Esophagus squamous epithelium (tissue), 4 donors: ENCODE measurements around the gene CCDC7.
"Not testable (repeated sequence)": the region's sequence is repeated elsewhere in the genome, so short reads cannot be mapped to it uniquely, and the experiment has no call there.

ENCODE experiments used
- CTCF ChIP-seq, 6 experiments: fragments of 450-650 bp in 4 of 6; fragments of 200-600 bp in 2 of 6; sonication (generic) in 2 of 6; IDR thresholded peaks; one replicate each; pipeline ENCODE4 v1.5.1; 2016 to 2019; ENCODE audit warnings: antibody characterized with exemption in 6 of 6, mild to moderate bottlenecking in 4 of 6, moderate library complexity in 4 of 6
- POLR2A ChIP-seq, 4 donors: fragments of 450-650 bp; IDR thresholded peaks; one replicate each; pipeline ENCODE4 v1.6.1; 2017; ENCODE audit warnings: antibody characterized with exemption in 4 of 4, mild to moderate bottlenecking in 4 of 4, moderate library complexity in 3 of 4

DNA sequence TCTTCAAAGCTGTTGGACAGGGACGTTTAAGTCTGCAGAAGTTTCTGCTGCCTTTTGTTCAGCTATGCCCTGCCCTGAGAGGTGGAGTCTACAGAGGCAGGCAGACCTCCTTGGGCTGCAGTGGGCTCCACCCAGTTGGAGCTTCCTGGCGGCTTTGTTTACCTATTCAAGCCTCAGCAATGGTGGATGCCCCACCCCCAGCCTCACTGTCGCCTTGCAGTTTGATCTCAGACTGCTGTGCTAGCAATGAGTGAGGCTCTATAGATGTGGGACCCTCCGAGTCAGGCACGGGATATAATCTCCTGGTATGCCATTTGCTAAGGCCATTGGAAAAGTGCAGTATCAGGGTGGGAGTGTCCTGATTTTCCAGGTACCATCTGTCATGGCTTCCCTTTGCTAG lies 152.1 kb downstream of the CCDC7 start:
- not testable (repeated sequence) for TF ChIP-seq CTCF, POLR2A (IDR thresholded peaks at IDR 0.05)
